Stomach (tissue), 9 donors: ENCODE data around the gene ITGB3BP. TPM values are rescaled to one million over a fixed set of nuclear protein-coding genes. Genes with fewer than 3 reads are reported as not detected.
"Not testable (repeated sequence)": the region's sequence is repeated elsewhere in the genome, so short reads cannot be mapped to it uniquely, and the experiment has no call there.

ENCODE experiments used
- DNase-seq, 2 donors: peaks; one replicate each; pipeline versions ENCODE4 v3.0.0 to v3.0.0-alpha.2; 2013 to 2019
- H3K27ac ChIP-seq, 5 donors: fragments of 200-600 bp in 4 of 5; sonication (generic) in 4 of 5; one replicate each; pipeline ENCODE4 v1.5.1; 2013 to 2019; ENCODE audit warnings: mild to moderate bottlenecking in 1 of 5, moderate library complexity in 1 of 5
- H3K27me3 ChIP-seq, 3 donors: fragments of 200-600 bp; sonication (generic); one replicate each; pipeline ENCODE4 v1.5.1; 2017 to 2019; ENCODE audit warnings: mixed run types in 1 of 3
- H3K36me3 ChIP-seq, 4 donors: fragments of 200-600 bp; sonication (generic); 1 replicate in 3 of 4; 2 replicates in 1 of 4; pipeline ENCODE4 v1.5.1; 2016 to 2019
- H3K4me1 ChIP-seq, 4 donors: fragments of 200-600 bp; sonication (generic); one replicate each; pipeline ENCODE4 v1.5.1; 2016 to 2019
- H3K4me3 ChIP-seq, 4 donors: fragments of 200-600 bp; sonication (generic) in 3 of 4; one replicate each; pipeline ENCODE4 v1.5.1; 2016 to 2019; ENCODE audit warnings: mild to moderate bottlenecking in 1 of 4
- H3K9me3 ChIP-seq, 4 donors: fragments of 200-600 bp; sonication (generic); one replicate each; pipeline ENCODE4 v1.5.1; 2016 to 2019
- EP300 ChIP-seq: sonication (generic); formaldehyde crosslinking; IDR thresholded peaks from one replicate; pipeline ENCODE4 v1.6.1; 2017; ENCODE audit warnings: antibody characterized with exemption
- POLR2A ChIP-seq, 4 donors: fragments of 450-650 bp; IDR thresholded peaks; one replicate each; pipeline ENCODE4 v1.6.1; 2016; ENCODE audit warnings: antibody characterized with exemption in 4 of 4, control low read depth in 2 of 4, mild to moderate bottlenecking in 1 of 4, moderate library complexity in 1 of 4
- POLR2AphosphoS5 ChIP-seq, 3 donors: sonication (generic); formaldehyde crosslinking; IDR thresholded peaks; one replicate each; pipeline ENCODE4 v1.6.1; 2016; ENCODE audit warnings: antibody characterized with exemption in 3 of 3
- WGBS, 5 donors: extraction: QIAGEN DNeasy Blood & Tissue Kit in 3 of 5; methylation state at CpG; one replicate each; pipeline versions ENCODE4 v1.1.5 to v1.1.7; 2013 to 2018; 5-methylcytosine and 5-hydroxymethylcytosine counted together
- intact Hi-C: fragments of 100-400 bp; cut with DNase I; formaldehyde crosslinking; loops from one replicate; pipeline ENCODE4 v1.15.1; 2023; ENCODE audit warnings: low total_unique reads
- polyA plus RNA-seq, 3 donors: library from polyadenylated mRNA; stranded (reverse); fragments of 200-250 nt; gene quantifications; one replicate each; pipeline ENCODE4 v1.2.3, GENCODE V29; 2013
- total RNA-seq, 5 donors: library from RNA; depleted of rRNA; stranded (reverse); fragments of >200 nt; gene quantifications; one replicate each; pipeline versions ENCODE4 v1.1.0 to v1.2.3, GENCODE V29; 2014 to 2016
- TF ChIP-seq, protein P1 (sequence below), 7 experiments: fragments of 450-650 bp in 4 of 7; fragments of 200-600 bp in 3 of 7; sonication (generic) in 3 of 7; IDR thresholded peaks; one replicate each; pipeline ENCODE4 v1.5.1; 2016 to 2019; ENCODE audit warnings: antibody characterized with exemption in 7 of 7, control low read depth in 2 of 7, mild to moderate bottlenecking in 1 of 7
- donor health status: healthy with polysubstance abuse.
- donor health status: Bipolar disorder and iron deficiency.
- donor health status: healthy.

ITGB3BP gene
- total and polyA plus RNA-seq, 8 donors: 6.4 to 36.9 (median 21.3) TPM; not detected in 1

DNA sequence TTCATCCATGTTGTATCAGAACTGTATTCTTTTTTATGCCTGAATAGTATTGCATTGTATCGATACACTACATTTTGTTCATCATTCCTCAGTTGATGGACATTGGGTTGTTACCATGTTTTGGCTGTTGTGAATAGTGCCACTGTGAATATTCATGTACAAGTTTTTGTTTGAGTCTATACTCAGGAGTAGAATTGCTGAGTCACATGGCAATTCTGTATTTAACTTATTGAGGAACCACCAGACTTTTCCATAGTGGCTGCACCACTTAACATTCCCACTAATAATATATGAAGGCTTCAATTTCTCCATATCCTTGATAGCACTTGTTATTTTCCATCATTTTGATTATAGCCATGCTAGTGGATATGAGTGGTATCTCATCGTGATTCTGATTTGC, 99.4 kb downstream of the ITGB3BP start:
- 98 to 100% (median 99%) methylated on average over 2 of the region's 2 CpGs for WGBS, 5 donors
- Histone ChIP-seq H3K36me3 (peaks cover 0 to 19% (median 5%) of the 10 kb centered on the region in 4 donors), H3K4me3 (no peak overlapping the region), H3K4me1 (no peaks in the 10 kb centered on the region), H3K27ac (no peak overlapping the region), H3K27me3 (no peaks in the 10 kb centered on the region), H3K9me3 (no peaks in the 10 kb centered on the region)
- TF ChIP-seq, protein P1, sequence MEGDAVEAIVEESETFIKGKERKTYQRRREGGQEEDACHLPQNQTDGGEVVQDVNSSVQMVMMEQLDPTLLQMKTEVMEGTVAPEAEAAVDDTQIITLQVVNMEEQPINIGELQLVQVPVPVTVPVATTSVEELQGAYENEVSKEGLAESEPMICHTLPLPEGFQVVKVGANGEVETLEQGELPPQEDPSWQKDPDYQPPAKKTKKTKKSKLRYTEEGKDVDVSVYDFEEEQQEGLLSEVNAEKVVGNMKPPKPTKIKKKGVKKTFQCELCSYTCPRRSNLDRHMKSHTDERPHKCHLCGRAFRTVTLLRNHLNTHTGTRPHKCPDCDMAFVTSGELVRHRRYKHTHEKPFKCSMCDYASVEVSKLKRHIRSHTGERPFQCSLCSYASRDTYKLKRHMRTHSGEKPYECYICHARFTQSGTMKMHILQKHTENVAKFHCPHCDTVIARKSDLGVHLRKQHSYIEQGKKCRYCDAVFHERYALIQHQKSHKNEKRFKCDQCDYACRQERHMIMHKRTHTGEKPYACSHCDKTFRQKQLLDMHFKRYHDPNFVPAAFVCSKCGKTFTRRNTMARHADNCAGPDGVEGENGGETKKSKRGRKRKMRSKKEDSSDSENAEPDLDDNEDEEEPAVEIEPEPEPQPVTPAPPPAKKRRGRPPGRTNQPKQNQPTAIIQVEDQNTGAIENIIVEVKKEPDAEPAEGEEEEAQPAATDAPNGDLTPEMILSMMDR (IDR thresholded peaks at IDR 0.05): no peak
- no peak for TF ChIP-seq POLR2AphosphoS5 (IDR thresholded peaks at IDR 0.05)
- no peak for TF ChIP-seq EP300
- intact Hi-C loops: no loop called here
- DNase-seq: no peak

DNA sequence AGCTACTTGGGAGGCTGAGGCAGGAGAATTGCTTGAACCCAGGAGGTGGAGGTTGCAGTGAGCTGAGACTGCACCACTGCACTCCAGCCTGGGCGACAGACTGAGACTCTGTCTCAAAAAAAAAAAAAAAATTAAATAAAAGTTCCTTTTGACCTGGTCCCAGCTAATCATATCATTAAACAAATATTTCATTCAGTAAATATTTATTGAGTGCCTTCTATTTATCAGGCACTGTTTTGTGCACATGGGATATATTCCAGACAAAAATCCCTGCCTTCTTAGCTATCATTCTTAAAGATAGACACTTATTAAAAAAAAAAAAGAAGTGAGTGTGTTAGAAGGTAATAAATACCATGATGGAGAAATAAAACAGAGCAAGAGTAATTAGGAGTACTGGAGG, 102.3 kb downstream of the ITGB3BP start:
- H3K4me1 ChIP-seq, H3K27ac ChIP-seq, H3K27me3 ChIP-seq, H3K36me3 ChIP-seq, H3K9me3 ChIP-seq, DNase-seq, intact Hi-C loops, H3K4me3 ChIP-seq: not testable (repeated sequence)
- 0 to 65% (median 58%) methylated on average over 1 of the region's 1 CpG for WGBS, 5 donors

DNA sequence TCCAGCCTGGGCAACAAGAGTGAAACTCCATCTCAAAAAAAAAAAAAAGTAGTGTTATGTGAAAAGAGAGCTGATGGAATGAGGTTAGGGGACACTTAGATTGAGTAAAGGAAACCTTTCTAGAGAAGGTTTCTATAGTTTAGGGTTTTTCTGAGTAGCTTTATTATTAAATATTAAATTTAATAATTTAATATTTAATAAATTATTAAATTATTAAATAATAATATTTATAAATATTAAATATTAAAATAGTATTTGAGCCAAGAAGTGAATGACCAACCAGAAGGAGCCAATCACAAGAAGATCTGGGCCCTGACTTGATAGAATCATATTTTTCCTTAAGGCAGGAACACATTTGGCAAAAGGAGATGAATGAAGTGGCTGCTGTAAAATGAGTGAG, 104.9 kb downstream of the ITGB3BP start:
- no peaks in the 10 kb centered on the region for H3K4me1 ChIP-seq
- no peak overlapping the region for H3K27ac ChIP-seq
- DNase-seq: no peak
- H3K4me3 ChIP-seq: no peak overlapping the region
- no peaks in the 10 kb centered on the region for H3K27me3 ChIP-seq
- intact Hi-C loops: no loop called here
- peaks cover 0 to 16% (median 11%) of the 10 kb centered on the region in 4 donors for H3K36me3 ChIP-seq
- TF ChIP-seq, protein P1 (IDR thresholded peaks at IDR 0.05): no peak
- TF ChIP-seq POLR2A (IDR thresholded peaks at IDR 0.05): no peak
- no peak for TF ChIP-seq EP300
- TF ChIP-seq POLR2AphosphoS5 (IDR thresholded peaks at IDR 0.05): no peak
- no peaks in the 10 kb centered on the region for H3K9me3 ChIP-seq

DNA sequence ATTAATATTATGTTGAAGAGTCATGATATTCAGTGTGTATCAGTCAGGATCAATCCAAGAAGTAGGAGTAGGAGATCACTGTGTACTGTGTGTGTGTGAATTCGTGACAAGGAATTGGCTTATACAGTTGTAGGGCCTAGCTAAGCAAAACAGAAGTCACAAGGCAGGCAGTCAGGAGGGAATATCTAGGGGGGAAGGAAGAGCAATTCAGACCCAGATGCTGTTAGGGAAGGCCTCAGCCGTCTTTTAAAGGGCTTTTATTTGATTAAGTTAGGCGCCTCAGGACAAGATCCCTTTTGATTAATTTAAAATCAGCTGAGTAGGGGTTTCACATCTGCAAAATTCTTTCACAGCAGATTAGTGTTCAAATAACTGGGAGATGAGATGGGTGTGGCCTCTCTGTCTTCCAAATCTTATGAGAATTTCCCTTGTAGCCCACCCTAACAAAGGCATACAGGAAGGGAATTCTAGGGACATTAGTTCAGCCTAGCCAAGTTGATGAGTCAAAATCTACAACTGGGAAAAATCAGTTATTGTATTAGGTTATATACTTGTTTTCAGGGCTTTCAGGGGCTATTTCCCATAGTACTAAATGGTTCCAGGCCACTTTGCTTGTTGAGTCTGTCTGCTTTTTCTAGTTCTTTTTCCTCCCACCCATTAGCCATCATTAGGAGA, 108.2 kb downstream of the ITGB3BP start:
- Histone ChIP-seq H3K27ac (no peak overlapping the region), H3K27me3 (no peaks in the 10 kb centered on the region), H3K9me3 (no peaks in the 10 kb centered on the region), H3K36me3 (peaks cover 0 to 18% (median 14%) of the 10 kb centered on the region in 4 donors), H3K4me1 (no peaks in the 10 kb centered on the region), H3K4me3 (no peak overlapping the region)
- TF ChIP-seq POLR2AphosphoS5 (IDR thresholded peaks at IDR 0.05) (no peak), POLR2A (IDR thresholded peaks at IDR 0.05) (no peak)
- 82 to 92% (median 89%) methylated on average over 3 of the region's 3 CpGs for WGBS, 5 donors
- DNase-seq: peak in 1 of 2 donors; percentile 20
- intact Hi-C loops: no loop called here

DNA sequence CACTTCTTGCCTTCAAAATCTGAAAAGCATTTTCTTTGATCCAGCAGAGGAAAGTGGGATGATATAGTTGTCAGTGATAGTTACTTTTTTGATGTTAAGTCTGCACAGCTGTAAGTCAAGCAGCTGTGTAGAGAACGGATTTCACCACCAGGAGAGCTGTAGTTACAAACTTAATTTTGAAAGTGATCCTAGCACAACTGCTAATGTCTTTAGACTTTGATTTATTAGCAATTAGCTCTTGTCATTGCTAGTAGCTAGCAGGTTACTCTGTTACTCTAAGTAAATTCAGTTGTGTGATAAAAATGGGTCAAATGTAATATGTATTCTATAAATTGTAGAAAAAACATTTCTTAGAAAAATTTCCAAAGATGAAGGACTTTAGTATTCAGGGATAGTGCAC, 109.6 kb downstream of the ITGB3BP start:
- Histone ChIP-seq H3K4me1 (no peaks in the 10 kb centered on the region), H3K36me3 (peaks cover 0 to 18% (median 13%) of the 10 kb centered on the region in 4 donors), H3K9me3 (no peaks in the 10 kb centered on the region), H3K27me3 (no peaks in the 10 kb centered on the region), H3K4me3 (no peak overlapping the region), H3K27ac (no peak overlapping the region)
- TF ChIP-seq, protein P1 (IDR thresholded peaks at IDR 0.05): no peak
- TF ChIP-seq POLR2AphosphoS5 (IDR thresholded peaks at IDR 0.05) (no peak), EP300 (no peak), POLR2A (IDR thresholded peaks at IDR 0.05) (no peak)
- intact Hi-C loops: no loop called here
- DNase-seq: no peak
- WGBS, 5 donors: 77 to 96% (median 91%) methylated on average over 1 of the region's 1 CpG
